ENCODE results near the gene OCA2. TPM values are rescaled to one million over a fixed set of nuclear protein-coding genes. Genes with fewer than 3 reads are reported as not detected.

OCA2 gene
- total and polyA plus RNA-seq, 2 of the 13 experiments (the other 11 are each of a cell fraction or from before 2014, with no cell fraction given), result 0.02 to 0.05 TPM

DNA sequence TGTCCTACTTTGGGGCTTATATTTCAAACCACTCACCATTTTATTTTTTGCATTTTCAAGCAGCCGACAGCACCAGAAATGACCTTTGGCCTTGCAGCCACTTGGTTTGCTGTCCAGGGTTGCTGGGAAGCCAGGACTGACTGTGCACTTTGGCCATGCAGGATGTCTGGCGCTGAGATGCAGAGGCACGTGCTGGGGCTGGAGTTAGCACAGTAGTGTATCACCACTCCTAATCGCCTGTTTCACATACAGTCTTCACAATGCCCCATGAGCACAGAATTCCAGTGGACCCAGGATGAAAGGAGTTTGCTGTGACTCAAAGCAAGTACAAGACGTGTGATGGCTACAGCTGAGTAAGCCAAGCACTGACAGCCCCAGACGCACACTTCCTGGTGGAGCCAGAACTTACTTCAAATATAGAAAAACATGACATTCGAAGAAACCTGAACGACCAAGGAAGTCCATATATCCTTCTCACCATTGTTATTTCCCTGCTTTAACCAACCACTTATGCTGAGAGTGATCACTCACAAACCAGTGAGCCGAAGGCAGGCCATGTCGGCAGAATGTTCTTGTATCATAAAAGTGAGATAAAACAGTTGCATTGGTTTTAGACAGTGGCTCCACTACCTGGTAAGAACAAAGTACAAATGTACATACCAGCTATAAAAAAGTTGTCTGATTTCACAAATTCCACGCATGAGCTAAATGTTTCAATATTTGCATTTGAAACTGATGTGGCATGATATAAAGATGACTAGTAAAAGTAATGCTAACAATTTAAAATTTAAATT is 16.0 kb downstream of the OCA2 start (continued):
- TF ChIP-seq, protein P1, sequence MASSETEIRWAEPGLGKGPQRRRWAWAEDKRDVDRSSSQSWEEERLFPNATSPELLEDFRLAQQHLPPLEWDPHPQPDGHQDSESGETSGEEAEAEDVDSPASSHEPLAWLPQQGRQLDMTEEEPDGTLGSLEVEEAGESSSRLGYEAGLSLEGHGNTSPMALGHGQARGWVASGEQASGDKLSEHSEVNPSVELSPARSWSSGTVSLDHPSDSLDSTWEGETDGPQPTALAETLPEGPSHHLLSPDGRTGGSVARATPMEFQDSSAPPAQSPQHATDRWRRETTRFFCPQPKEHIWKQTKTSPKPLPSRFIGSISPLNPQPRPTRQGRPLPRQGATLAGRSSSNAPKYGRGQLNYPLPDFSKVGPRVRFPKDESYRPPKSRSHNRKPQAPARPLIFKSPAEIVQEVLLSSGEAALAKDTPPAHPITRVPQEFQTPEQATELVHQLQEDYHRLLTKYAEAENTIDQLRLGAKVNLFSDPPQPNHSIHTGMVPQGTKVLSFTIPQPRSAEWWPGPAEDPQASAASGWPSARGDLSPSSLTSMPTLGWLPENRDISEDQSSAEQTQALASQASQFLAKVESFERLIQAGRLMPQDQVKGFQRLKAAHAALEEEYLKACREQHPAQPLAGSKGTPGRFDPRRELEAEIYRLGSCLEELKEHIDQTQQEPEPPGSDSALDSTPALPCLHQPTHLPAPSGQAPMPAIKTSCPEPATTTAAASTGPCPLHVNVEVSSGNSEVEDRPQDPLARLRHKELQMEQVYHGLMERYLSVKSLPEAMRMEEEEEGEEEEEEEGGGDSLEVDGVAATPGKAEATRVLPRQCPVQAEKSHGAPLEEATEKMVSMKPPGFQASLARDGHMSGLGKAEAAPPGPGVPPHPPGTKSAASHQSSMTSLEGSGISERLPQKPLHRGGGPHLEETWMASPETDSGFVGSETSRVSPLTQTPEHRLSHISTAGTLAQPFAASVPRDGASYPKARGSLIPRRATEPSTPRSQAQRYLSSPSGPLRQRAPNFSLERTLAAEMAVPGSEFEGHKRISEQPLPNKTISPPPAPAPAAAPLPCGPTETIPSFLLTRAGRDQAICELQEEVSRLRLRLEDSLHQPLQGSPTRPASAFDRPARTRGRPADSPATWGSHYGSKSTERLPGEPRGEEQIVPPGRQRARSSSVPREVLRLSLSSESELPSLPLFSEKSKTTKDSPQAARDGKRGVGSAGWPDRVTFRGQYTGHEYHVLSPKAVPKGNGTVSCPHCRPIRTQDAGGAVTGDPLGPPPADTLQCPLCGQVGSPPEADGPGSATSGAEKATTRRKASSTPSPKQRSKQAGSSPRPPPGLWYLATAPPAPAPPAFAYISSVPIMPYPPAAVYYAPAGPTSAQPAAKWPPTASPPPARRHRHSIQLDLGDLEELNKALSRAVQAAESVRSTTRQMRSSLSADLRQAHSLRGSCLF (CRISPR knock-in tag; IDR thresholded peaks at IDR 0.05; ENCODE audit: borderline replicate concordance), result no peak
- TF ChIP-seq KLF9 (CRISPR knock-in tag; IDR thresholded peaks at IDR 0.05; ENCODE audit: low read depth) (no peak), NBN (conservative IDR thresholded peaks at IDR 0.05) (no peak), ZNF331 (CRISPR knock-in tag; IDR thresholded peaks at IDR 0.05) (peak; percentile 72), NONO (IDR thresholded peaks at IDR 0.05) (no peak), NONO (CRISPR knock-in tag; conservative IDR thresholded peaks at IDR 0.05) (no peak), ZNF44 (CRISPR knock-in tag; IDR thresholded peaks at IDR 0.05) (no peak), PPARG (CRISPR knock-in tag; conservative IDR thresholded peaks at IDR 0.05) (peak; percentile 60), POGZ (CRISPR knock-in tag; IDR thresholded peaks at IDR 0.05) (peak; percentile 67), TOE1 (CRISPR knock-in tag; IDR thresholded peaks at IDR 0.05) (no peak), ZMYM2 (CRISPR knock-in tag; IDR thresholded peaks at IDR 0.05) (no peak), MAZ (IDR thresholded peaks at IDR 0.05; ENCODE audit: borderline replicate concordance, low read depth, low read length) (no peak), MAZ (CRISPR knock-in tag; IDR thresholded peaks at IDR 0.05; ENCODE audit: low read depth) (no peak), CBX1 (IDR thresholded peaks at IDR 0.05; ENCODE audit: low read depth) (no peak), MEIS1 (CRISPR knock-in tag; IDR thresholded peaks at IDR 0.05; ENCODE audit: borderline replicate concordance) (no peak)
- TF ChIP-seq, protein P2, sequence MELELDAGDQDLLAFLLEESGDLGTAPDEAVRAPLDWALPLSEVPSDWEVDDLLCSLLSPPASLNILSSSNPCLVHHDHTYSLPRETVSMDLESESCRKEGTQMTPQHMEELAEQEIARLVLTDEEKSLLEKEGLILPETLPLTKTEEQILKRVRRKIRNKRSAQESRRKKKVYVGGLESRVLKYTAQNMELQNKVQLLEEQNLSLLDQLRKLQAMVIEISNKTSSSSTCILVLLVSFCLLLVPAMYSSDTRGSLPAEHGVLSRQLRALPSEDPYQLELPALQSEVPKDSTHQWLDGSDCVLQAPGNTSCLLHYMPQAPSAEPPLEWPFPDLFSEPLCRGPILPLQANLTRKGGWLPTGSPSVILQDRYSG (CRISPR knock-in tag; IDR thresholded peaks at IDR 0.05), result no peak
- TF ChIP-seq, protein P3, sequence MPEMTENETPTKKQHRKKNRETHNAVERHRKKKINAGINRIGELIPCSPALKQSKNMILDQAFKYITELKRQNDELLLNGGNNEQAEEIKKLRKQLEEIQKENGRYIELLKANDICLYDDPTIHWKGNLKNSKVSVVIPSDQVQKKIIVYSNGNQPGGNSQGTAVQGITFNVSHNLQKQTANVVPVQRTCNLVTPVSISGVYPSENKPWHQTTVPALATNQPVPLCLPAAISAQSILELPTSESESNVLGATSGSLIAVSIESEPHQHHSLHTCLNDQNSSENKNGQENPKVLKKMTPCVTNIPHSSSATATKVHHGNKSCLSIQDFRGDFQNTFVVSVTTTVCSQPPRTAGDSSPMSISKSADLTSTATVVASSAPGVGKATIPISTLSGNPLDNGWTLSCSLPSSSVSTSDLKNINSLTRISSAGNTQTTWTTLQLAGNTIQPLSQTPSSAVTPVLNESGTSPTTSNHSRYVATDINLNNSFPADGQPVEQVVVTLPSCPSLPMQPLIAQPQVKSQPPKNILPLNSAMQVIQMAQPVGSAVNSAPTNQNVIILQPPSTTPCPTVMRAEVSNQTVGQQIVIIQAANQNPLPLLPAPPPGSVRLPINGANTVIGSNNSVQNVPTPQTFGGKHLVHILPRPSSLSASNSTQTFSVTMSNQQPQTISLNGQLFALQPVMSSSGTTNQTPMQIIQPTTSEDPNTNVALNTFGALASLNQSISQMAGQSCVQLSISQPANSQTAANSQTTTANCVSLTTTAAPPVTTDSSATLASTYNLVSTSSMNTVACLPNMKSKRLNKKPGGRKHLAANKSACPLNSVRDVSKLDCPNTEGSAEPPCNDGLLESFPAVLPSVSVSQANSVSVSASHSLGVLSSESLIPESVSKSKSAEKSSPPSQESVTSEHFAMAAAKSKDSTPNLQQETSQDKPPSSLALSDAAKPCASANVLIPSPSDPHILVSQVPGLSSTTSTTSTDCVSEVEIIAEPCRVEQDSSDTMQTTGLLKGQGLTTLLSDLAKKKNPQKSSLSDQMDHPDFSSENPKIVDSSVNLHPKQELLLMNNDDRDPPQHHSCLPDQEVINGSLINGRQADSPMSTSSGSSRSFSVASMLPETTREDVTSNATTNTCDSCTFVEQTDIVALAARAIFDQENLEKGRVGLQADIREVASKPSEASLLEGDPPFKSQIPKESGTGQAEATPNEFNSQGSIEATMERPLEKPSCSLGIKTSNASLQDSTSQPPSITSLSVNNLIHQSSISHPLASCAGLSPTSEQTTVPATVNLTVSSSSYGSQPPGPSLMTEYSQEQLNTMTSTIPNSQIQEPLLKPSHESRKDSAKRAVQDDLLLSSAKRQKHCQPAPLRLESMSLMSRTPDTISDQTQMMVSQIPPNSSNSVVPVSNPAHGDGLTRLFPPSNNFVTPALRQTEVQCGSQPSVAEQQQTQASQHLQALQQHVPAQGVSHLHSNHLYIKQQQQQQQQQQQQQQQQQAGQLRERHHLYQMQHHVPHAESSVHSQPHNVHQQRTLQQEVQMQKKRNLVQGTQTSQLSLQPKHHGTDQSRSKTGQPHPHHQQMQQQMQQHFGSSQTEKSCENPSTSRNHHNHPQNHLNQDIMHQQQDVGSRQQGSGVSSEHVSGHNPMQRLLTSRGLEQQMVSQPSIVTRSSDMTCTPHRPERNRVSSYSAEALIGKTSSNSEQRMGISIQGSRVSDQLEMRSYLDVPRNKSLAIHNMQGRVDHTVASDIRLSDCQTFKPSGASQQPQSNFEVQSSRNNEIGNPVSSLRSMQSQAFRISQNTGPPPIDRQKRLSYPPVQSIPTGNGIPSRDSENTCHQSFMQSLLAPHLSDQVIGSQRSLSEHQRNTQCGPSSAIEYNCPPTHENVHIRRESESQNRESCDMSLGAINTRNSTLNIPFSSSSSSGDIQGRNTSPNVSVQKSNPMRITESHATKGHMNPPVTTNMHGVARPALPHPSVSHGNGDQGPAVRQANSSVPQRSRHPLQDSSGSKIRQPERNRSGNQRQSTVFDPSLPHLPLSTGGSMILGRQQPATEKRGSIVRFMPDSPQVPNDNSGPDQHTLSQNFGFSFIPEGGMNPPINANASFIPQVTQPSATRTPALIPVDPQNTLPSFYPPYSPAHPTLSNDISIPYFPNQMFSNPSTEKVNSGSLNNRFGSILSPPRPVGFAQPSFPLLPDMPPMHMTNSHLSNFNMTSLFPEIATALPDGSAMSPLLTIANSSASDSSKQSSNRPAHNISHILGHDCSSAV (CRISPR knock-in tag; IDR thresholded peaks at IDR 0.05; ENCODE audit: borderline replicate concordance), result no peak

Measured in HepG2 (cell line).